Stimulated activated CD4-positive, alpha-beta T cell treated with anti-CD3 and anti-CD28 coated beads, Interleukin-4, amount 100 ng/mL, for 48 hours (primary cell): ENCODE data around the gene PSORS1C2.

ENCODE experiments used
- DNase-seq, 2 donors: peaks; one replicate each; pipeline ENCODE4 v3.0.0-alpha.2; 2020; ENCODE audit warnings: low read depth in 2 of 2

The PSORS1C2 gene

DNA sequence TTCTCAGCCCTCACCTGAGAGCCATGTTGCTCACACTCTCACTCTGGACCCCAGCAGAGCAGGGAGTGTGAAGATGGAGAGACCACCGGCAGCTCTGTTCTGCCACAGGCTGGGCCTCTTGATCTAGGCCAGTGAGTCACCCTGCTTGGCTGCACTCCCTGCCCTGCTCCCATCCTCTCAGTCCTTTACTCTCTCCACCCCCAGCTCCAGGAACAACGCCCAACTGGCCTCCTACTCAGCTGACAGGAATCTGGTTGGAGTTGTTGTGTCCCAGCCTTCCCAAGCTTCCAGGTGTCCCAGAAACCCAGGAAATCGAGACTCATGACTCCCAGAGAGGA is 24.4 kb downstream of the PSORS1C2 start, which contains the start of gene PSORS1C1:
TSS of gene PSORS1C1 (plus strand) at position 260 of the 338 bp plus-strand sequence. CDS start 14,833 bp downstream, outside the sequence.
- no peak for DNase-seq

DNA sequence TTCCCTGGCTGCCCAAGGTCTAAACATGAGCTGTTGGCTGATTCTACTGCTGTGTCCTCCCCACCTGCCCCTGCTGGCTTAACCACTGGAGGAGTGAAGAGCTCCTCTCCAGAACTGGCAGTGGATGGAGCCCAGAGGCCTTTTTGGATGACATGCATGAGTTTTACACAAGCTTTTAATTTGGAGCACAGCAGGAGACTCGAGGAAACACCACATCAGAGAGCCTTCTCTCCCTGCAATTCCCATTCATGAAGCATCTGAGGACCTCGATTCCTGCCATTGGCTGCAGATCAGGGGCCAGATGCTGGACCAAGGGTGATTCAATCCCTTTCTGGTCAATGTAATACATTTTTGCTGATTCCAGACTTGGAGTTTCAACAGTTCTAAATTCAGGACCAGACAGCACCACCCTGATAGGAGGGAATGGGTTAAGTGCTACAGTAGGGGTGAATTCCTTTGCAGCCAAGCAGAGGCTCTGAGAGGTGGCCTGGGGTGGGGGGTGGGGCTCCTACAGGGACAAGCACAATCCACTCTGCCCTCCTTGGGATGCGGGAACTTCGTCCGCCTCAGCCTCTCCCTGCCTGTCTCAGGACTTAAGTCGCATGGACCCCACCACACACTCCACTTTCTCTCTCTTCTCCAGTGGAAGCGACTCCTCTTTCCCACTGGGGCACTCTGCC is 24.9 kb downstream of the PSORS1C2 start:
- no peak for DNase-seq

- no peak for DNase-seq
Observed at GRCh38 chr6:31112478-31112877, 26.4 kb downstream of the PSORS1C2 start, which contains the start of gene C6orf15. C6orf15 (minus strand) TSS chr6:31112575; CDS start chr6:31112555, 20 bp downstream.

DNA sequence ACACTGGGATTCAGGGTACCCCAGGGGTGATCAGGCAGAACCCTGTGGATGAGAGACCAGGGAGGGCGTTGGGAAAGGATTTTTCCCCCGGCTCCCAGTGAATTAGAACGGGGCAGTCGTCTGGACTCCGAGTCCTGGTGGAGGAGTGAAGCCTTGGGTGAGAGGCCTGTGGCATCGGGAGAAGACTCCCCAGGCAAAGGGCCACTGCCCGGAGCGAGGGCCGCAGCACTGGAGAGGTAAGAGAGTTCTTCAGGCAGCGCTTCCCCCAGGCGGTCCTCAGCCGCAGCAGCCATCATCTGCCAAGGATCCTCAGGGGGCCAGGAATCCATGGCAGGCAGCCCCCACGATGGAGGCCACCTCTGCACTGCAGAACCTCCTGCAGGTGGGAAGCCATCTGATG is 27.2 kb downstream of the PSORS1C2 start:
- DNase-seq: no peak

- no peak for DNase-seq
Observed at GRCh38 chr6:31110825-31111582, 27.9 kb downstream of the PSORS1C2 start.

- DNase-seq: no peak
Observed at GRCh38 chr6:31107052-31107451, 31.8 kb downstream of the PSORS1C2 start.

- DNase-seq: no peak
Observed at GRCh38 chr6:31103136-31103535, 35.7 kb downstream of the PSORS1C2 start.

DNA sequence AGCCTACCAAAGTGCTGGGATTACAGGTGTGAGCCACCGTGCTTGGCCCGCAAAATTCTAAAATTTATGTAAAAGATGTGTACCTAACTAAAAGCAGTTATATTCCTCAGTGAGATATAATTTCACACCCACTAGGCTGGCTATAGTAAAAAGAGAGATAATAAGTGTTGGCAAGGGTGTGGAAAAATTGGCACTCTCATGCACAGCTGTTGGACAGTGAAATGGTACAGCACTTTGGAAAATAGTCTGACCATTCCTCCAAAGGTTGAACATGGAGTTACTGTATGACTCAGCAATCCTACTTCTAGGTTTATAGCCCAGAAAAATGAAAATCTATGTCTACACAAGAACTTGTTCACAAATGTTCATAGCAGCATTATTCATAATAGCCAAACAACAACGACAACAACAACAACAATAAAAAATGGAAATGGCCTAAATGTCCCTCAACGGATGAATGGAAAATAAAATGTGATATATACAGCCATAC is 40.4 kb downstream of the PSORS1C2 start:
- no peak for DNase-seq

DNA sequence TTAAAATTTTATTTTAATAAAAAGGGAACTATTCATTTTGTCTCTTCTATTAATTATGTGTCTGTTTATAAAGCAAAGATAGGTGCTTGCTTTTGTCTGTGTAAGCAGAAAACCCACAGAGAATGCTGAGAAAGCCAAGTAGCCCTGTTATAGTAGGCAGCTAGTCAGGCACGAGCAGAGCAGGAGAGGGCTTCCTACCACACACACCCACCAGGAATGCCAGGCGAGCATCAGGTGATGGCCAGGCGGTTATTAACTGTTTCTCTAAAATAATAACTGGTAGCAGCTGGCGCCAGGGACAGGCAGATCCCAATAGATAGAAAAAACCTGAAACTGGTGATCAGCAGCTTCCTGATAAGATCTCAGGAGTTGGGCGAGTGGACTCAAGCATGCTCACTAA is 42.2 kb downstream of the PSORS1C2 start:
- DNase-seq: no peak

DNA sequence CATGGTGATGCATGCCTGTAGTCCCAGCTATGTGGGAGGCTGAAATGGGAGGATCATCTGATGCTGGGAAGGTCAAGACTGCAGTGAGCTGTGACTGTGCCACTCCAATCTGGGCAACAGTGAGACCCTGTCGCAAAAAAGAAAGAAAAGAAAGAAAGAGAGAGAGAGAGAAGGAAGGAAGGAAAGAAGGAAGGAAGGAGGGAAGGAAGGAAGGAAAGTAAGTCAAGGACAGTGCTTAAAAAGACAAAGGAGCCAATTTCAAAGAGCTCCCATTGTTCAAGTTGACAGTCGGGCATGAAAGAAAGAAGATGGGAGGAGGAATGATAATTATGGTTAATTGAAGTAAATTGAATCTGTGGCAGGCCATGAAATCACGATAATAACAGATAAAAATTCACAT is 42.7 kb downstream of the PSORS1C2 start:
- no peak for DNase-seq

DNA sequence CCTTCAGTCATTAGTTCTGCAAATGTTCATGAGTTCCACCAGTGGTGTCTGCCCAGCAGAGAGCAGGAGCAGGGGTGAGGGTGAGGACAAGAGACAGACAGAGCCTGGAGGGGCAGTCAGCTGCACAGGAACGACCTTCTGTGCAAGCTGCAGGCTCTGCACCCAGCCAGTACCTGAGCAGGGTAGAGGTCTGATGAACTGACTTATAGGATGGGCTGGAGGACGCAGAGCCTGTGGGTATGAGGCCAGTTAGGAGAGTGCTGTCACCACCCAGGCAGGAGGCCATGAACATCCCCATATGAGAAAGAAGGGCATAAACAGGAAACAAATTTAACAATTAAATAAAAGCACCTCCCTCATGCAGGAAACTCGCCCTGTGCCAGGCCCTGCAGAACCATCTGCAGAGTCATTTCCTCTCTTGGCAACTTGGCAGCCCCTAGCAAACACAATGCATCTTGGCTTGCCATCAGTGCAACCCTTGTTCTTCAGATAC is 44.4 kb downstream of the PSORS1C2 start:
- DNase-seq: no peak

DNA sequence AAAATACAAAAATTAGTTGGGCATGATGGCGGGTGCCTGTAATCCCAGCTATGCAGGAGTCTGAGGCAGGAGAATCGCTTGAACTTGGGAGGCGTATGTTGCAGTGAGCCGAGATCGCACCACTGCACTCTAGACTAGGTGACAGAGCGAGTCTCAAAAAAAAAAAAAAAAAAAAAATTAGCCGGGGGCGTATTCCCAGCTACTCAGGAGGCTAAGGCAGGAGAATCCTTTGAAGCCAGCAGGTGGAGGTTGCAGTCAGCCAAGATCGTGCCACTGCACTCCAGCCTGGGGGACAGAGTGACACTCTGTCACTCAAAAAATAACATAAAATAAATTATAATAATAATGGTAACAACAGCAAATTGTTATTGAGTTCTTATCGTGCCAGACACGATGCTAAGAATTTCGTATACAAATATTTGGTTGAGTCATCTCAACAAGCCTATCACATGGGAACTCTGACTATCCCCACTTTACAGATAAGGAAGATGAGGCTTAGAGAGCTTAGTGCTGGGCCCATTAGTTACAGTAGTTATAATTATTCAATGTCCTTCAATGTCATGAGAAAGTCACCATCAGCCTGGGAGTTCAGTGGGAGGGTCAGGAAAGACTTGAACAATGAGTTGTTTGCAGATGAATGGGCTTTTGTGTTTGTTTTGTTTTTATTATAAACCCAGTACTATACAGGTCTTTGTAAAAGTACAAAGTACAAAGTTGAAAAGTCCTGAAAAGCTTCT is 45.9 kb downstream of the PSORS1C2 start:
- no peak for DNase-seq

- DNase-seq: no peak
Observed at GRCh38 chr6:31092238-31092637, 46.6 kb downstream of the PSORS1C2 start.

- no peak for DNase-seq
Observed at GRCh38 chr6:31091680-31092079, 47.2 kb downstream of the PSORS1C2 start.

GRCh38 chr6:31090973-31091364 is 47.9 kb downstream of the PSORS1C2 start:
- DNase-seq: no peak

DNA sequence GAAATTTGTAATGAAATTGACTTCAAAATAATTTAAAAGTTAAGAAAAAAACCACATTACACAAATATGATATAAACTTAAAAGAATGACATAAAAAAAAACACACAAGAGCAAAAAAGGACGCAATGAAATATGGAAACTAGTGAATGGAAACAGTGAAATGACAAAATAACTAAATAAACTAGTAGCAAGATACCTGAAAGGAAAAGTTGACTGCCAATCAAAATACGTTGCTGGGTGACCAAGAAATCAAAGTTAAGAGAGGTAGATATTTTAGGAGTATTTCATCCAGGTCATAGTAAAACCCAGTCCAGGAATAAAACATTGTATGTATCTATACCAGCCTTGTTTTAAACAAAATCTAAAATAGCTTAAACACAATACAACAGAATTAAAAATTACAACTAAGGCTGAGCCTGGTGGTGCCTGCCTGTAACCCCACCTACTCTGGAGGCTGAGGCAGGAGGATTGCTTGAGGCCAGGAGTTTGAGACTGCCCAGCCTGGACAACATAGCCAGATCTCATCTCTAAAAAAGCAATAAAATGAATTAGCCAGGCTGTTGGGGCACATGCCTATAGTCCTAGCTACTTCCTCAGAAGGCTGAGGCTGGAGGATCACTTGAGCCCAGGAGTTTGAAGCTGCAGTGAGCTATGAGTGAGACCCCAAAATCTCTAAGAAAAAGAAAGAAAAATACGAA is 48.4 kb downstream of the PSORS1C2 start:
- DNase-seq: no peak
